Adrenal gland (tissue), 5 donors: ENCODE measurements around the gene SRSF11.

Source experiments
- POLR2A ChIP-seq, 2 donors: fragments of 450-650 bp; IDR thresholded peaks; one replicate each; pipeline ENCODE4 v1.6.1; 2017; ENCODE audit warnings: antibody characterized with exemption in 2 of 2, mild to moderate bottlenecking in 2 of 2, moderate library complexity in 1 of 2
- TF ChIP-seq, protein P1 (sequence below), 6 experiments: fragments of 450-650 bp in 4 of 6; fragments of 200-600 bp in 2 of 6; sonication (generic) in 1 of 6; IDR thresholded peaks; 1 replicate in 5 of 6; 2 replicates in 1 of 6; pipeline versions ENCODE4 v1.5.1 to v1.8.0; 2016 to 2021; ENCODE audit warnings: antibody characterized with exemption in 6 of 6, mild to moderate bottlenecking in 2 of 6, moderate library complexity in 1 of 6
- donor health status: DM: no; HTN: no; CAD: no.

DNA sequence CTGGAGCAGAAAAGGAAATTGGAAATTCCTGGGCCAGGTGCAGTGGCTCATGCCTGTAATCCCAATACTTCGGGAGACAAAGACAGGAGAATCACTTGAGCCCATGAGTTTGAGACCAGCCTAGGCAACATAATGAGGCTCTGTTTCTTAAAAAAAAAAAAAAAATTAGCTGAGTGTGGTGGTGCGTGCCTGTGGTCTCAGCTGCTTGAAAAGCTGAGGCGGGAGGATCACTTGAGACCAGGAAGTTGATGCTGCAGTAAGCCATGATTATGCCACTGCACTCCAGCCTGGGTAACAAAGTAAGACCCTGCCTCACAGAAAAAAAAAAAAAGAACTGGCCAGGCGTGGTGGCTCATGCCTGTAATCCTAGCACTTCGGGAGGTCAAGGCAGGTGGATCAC, 56.7 kb downstream of the SRSF11 start:
- TF ChIP-seq, protein P1, sequence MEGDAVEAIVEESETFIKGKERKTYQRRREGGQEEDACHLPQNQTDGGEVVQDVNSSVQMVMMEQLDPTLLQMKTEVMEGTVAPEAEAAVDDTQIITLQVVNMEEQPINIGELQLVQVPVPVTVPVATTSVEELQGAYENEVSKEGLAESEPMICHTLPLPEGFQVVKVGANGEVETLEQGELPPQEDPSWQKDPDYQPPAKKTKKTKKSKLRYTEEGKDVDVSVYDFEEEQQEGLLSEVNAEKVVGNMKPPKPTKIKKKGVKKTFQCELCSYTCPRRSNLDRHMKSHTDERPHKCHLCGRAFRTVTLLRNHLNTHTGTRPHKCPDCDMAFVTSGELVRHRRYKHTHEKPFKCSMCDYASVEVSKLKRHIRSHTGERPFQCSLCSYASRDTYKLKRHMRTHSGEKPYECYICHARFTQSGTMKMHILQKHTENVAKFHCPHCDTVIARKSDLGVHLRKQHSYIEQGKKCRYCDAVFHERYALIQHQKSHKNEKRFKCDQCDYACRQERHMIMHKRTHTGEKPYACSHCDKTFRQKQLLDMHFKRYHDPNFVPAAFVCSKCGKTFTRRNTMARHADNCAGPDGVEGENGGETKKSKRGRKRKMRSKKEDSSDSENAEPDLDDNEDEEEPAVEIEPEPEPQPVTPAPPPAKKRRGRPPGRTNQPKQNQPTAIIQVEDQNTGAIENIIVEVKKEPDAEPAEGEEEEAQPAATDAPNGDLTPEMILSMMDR (IDR thresholded peaks at IDR 0.05), result no peak
- no peak for TF ChIP-seq POLR2A (IDR thresholded peaks at IDR 0.05)
